Hindlimb muscle (tissue), 1 donor: ENCODE data around the gene BANP. TPM values are rescaled to one million over a fixed set of nuclear protein-coding genes. Genes with fewer than 3 reads are reported as not detected.
"Not testable (repeated sequence)": the region's sequence is repeated elsewhere in the genome, so short reads cannot be mapped to it uniquely, and the experiment has no call there.

Source experiments
- DNase-seq: peaks from one replicate; pipeline ENCODE4 v3.0.0-alpha.2; 2013
- polyA plus RNA-seq: library from polyadenylated mRNA; unstranded; fragments of 120-200 nt; gene quantifications from one replicate; pipeline ENCODE4 v1.2.1, GENCODE V29; 2013; ENCODE audit not compliant: insufficient read length

BANP gene, protein sequence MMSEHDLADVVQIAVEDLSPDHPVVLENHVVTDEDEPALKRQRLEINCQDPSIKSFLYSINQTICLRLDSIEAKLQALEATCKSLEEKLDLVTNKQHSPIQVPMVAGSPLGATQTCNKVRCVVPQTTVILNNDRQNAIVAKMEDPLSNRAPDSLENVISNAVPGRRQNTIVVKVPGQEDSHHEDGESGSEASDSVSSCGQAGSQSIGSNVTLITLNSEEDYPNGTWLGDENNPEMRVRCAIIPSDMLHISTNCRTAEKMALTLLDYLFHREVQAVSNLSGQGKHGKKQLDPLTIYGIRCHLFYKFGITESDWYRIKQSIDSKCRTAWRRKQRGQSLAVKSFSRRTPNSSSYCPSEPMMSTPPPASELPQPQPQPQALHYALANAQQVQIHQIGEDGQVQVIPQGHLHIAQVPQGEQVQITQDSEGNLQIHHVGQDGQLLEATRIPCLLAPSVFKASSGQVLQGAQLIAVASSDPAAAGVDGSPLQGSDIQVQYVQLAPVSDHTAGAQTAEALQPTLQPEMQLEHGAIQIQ
- polyA plus RNA-seq = 16.9 TPM

DNA sequence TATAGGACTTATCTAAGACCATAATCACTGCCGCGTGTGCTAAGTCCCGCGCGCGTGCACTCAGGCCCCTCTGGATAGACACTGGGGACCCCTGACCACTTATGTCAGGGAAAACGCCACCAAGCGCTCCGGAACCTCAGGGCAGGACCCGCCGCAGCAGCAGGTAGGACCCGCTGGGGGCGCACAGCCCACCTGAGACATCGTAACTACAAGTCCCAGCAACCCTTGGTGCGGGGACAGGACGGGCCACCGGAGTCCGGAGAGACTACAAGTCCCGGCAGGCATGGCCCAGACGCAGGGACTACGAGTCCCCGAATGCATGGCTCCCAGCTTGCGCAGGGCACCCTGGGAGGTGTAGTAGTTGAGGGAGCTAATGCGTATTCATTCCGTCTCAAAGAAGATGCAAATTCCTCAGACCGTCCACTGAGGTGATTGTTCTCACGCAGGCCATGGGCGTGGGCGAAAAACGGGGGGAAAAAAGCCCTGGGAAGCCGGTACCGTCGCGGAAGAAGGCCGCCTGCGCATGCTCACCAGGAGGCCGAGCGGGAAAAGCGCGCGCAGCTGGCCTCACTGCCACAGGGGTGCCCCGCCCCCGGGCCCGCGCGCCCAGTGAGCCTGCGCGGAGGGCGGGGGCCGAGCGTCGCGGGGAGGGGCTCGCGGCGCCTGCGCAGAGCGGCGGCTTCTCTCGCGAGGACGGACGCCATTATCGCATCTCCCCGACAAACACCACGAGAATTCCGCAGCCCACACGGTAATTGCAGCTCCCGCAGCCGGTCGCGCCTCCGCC, at the start of gene BANP:
BANP (plus strand) TSS at position 670 of the 787 bp plus-strand sequence. CDS start 23,682 bp downstream, outside the sequence.
- peak; percentile 98 for DNase-seq

DNA sequence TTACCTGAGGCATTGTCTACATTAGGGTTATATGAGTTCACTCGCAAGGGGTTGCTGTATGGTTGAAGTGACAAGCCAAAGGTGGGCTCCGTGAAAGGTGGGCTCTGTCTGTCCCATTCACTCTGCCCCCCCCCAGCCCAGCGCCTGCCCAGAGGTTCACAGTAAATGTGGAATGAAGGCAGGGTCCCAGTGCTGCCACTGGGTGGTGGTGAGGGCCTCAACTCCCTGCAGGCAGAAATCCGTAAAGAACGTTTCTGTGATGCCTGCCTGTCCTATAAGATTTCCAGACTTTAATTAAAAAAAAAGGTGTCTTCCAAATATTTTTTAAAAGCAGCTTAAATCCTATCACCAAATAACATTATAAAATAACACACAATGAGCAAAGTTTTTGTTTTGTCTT, 46.3 kb upstream of the BANP start:
- DNase-seq = not testable (repeated sequence)

DNA sequence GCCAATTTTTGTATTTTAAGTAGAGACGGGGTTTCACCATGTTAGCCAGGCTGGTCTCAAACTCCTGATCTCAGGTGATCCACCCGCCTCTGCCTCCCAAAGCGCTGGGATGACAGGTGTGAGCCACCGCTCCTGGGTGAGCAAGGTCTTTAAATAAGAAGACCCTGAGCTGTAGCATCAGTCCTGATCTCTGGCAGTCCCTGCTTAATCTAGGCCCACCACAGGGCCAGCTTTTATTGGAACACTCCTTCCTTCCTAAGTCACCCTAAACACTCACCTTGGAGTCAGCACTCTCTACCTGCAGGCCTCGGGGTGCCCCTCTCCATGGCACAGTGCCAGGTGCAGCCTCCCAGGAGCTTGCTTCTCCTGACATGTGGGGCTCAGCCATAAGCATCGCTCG, 45.7 kb upstream of the BANP start:
- DNase-seq = not testable (repeated sequence)

DNA sequence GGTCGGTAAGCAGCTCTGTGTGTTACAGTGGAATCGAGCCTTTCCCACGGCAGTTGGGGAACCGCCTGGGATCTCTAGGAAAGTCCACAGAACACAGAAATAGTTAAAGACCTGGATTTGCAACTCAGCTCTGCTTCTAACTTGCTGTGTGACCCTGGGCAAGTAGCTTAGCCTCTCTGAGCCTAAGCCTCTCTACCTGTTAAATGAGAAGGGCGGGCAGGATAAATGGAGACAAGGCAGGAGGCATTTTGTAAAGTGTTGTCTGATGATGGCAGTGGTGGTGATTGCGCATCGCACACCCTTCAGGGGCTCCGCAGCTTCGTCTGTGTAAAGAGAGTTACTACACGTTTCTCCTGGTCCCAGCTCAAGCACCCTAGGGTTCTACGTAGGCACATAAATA, 43.1 kb upstream of the BANP start:
- DNase-seq = not testable (repeated sequence)

DNA sequence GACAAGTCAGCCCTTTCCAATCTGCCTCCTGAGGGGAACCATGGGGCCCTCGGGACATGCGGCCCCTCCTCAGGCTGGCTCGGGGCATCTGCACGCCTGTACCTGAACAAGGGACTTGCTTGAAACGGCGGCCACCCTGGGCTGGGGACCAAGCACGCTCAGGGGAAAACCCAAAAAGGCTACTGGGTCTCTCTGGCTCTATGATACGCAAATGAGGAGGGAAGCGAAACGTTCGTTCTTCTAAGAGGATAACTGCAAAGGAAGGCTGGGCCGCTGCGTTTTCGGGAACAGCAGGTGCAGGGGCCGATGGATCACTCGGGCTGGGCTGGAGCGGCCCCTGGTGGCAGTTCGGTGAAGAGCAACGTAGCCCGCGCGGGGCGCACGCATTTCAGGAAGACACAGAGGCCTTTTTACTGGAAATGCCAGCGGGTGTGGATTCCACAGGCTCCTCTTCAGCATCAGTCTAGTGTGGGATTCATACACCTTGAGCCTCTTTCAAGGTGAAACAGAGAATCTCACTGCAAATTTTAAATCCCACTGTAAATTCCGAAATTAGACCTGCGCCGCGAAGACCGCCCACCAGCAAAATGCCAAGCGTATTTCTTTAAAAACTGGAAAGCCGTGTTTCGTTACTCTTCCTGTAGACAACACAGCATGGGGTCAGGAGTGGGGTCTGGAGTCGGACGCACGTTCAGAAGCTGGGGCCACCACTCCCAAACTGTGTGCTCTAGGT, 41.9 kb upstream of the BANP start:
- DNase-seq = peak; percentile 53

DNA sequence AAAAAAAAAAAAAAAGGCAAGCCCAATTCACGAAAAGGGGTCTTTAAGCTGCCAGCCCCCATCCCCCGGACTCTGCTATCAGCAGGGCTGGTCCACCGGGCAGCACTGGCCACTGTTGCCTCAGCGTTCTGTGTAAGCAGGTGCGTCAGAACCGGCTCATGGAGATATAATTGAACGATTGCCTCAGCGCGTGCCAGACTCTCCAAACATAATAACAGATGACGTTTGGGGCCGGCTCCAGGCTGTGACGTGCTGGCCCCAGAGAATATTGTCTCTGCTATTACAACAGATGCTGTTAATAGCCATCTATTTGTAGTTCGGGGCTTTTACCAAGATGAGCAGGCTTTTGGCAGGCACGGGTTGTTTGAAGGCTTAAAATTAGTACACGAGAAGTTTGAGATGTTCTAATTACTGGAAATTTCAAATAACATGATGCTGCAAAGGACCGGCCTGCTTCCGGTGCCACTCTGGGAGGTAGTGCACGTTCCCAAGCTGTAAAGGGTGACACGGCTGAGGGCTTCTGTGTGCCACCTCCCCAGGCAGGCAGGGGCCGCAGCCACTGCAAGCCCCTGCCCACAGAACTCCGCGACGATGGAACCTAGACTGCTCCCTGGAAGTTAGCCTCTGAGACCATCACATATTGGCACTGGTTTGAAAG, 40.0 kb upstream of the BANP start:
- DNase-seq = peak; percentile 86

DNA sequence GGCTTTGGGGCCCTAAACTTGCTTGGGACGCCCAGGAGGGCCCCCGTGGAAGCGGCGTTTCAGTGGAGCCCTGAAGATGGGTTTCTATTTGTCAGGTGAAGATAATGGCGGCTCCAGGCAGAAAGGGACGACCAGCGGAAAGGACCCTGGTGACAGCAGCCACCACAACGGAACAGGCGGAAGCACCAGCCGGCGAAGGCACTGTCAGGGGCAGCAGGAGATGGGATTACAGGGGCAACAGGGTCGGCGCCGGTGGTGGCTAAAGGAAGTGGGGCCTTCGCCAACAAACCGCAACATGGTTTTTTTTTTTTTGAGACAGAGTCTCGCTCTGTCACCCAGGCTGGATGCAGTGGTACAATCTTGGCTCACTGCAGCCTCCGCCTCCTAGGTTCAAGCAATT, 38.5 kb upstream of the BANP start:
- not testable (repeated sequence) for DNase-seq

DNA sequence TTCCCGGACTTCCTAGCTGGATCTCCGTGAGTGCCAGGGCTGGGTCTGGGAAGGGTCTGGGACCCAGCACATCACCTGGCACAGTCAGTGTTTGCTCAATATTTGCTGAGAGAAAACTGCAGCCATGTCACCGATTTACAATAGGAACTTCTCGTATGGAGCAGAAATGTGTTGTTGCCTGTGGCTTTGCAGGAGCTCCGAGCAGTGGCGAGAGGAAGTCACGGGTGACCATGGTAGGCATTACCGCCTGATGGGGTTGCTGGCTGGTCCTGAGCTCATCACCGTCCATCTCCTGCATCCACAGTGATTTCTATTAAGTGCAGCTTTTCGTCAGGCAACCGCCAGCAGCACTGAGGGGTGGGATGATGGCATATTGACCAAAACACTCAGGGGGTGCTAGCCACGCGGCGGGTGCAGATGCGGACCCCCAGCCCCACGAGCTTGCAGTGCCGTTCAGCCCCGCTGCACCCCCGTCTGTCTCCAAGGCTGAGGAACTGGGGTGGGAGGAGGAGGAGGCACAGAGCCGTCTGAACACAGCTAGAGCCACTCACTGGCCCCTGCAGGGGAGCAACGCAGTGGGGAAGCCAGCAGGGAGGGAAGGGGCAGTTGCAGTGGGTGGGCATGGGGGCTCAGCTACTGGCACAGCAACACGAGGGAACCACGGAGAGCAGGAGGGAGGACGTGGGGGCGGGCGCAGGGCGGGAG, 37.1 kb upstream of the BANP start:
- not testable (repeated sequence) for DNase-seq

DNA sequence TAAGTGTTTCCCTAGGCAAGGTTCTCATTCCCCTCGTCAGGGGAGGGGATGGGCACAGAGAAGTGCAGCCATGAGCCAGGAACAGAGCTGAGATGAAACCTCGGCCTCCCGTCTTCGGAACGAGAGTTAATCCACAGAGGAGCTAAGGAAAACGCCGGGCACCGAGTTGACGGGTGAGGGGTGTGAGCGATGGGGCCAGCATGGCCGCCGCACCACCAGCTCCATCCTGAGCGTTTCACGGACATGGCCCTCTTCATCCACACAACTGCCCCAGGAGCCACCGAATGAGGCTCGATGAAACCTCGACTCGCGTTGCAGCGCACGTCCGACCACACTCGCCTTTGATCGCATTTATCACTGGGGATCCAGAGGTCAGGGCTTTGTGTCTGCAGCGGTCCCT, 36.4 kb upstream of the BANP start:
- no peak for DNase-seq

DNA sequence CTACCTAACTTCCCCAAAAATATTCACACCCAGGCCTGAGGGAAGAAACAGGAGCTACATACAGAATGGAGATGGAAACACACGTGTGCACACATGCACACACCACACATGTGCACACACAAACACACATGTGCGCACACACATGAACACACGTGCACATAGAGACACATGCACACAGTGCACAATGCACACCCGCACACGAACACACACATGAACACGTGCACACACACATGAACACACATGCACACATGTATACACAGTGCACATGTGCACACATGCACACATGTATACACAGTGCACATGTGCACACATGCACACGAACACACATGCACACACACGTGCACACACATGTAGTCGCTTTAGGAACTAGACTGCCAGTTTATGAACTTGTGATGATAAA, 33.7 kb upstream of the BANP start:
- DNase-seq = no peak

DNA sequence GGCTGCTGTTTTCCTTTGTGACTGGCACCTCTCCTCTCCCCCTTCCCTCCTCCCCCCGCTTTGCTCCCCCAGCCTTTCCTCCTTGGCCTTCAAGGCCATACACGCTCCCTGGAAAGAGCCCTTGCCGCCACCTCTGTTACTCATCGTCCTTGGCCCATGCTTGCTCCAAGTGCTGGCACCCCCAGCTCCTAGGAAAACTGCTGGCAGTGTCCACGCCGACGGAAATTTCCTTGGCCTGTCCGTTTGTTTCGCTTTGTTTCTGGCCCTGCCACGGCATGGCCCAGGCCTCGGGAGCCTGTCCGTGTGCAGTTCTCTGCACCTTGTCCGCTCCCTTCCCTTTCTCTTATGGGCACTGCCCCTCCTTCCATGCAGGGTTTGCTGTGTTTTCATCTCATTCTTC, 32.9 kb upstream of the BANP start:
- DNase-seq = peak; percentile 65

DNA sequence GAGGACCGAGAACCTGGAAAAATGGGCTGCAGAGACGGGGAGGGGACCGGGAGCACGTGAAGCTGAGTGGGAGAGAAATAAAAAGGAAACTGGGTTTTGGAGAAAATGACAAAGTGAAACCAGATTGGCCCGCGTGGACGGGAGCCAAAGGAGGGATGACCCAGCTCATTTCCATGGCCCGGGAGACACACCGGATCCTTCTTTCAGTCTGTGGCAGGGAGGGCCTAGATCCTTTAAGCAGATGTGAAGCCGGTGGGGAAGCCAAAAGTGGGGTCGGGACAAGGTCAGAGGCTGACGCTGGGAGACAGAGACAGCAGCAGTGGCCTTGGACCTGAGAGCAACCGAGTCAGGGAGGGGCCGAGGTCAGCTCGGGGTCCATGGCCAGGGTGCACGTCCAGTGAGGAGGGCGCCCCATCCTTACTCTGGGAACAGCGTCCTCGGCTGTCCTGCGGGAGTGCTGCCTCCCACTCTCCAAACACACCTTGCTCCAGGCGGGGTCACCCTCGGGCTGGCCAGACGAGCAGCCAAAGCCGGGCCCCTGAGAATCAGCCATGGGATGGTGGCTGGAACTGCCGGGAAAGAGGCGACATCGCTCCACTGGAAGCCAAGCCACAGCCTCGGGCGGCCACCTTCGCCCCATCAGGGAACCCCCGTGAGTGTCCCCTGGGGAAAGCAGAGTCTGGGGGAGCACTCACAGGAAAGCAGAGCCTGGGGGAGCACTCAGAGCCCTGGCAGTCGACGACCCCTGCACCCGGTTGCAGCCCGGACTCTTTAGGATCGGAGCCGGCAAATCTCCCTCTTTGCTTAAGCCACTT, 32.2 kb upstream of the BANP start:
- peak; percentile 84 for DNase-seq

DNA sequence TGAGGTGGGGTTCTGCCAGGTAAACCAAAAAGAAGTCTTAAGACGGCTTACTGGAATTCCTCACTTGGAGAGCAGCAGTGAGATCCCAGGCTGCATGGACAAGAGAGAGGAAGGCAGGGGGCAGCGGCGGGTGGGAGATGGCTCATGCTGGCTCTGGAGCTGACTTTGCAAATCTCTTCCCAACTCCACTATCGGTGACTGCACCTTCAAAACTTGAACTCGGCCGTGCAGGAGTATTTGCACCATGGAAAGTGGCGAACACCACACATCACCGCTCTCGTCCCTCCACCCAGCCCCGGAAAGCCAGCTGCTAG, 31.6 kb upstream of the BANP start:
- no peak for DNase-seq

DNA sequence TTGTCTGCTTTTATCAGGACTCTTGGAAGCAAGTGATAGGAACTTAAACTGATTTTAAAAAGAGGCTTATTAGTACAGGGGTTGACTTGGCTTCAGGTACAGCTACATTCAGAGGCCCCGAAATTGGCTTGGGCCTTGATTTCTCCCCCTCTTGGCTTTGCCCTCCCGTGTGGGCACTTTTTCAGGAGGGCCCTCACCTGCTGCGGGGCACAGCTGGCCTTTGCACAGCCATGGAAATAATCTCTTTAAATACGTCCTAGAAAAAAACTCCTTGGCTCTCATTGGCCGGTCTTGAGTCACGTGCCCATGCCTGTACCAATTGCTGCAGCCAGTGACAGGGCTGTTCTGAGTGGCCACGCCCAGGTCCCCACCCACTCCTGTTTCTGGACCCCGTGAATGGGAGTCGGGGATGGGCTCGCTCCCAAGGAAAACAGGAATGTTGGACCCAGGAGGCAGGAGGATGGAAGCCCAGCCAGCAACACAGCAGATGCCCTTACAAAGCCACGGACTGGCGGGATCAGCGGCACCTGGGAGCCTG, 29.9 kb upstream of the BANP start:
- no peak for DNase-seq

DNA sequence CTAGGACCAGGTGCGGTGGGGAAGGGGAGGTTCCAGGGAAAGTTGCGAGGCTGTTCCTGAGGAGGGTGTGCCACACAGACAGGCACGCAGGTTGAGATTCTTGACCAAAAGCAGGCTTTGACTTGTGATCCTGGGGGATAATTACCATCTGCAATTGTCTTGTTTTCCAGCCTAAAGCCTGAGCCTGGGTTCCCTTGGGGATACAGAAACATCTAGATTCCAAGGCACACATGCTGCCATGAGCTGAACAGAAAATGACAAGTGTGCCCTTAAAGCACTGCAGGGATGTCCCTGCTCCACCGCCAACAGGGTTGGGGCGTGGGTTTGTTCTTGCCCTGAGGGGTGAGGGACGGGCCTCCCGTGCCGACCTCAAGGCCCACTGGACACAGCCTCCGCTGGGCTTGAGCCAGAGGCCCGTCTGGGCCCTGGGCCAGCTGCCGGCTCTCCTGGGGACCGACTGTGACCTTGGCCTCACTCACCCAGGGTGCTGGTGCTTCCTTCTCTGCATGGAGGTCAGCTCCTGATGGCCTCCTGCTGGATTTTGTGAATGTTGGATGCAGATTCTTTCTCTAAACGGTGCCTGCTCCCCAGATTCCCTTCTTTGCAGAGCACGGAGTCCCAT, 28.9 kb upstream of the BANP start:
- DNase-seq = no peak

DNA sequence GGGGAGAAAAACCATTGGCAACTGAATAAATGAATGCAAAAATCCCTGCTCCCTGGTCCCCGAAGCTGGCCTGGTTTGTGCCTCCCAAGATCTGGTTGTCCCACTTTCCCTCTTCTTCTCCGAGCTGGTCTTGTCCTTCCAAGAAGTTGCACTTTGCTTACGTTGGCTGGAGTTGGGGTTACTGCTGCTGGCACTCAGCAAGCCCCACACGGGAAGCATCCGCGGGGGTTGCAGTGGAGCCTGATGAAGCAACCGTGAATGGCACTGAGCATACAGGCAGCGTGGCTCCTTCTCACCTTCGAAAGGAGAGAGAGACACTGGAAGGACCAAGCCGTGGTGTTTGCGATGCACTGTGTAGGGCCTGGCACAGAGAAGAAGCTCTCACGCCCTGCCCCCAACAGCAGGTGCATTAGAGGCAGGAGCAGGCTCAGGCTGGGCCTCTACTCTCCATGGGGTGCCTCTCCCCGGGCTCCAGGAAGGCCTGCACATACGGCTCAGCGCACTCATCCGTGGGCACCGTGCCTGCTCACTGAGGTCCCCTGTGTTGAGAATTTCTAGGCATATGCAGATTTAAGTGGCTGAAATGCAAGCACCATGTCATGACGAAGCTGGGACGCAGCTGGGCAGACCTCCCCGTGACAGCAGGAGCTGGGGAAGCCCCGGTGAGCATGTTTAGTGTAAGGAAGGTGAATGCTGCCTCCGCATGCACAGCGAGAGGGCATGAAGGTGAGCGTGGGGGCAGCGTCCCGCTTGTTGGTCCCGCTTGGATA, 27.0 kb upstream of the BANP start:
- no peak for DNase-seq

DNA sequence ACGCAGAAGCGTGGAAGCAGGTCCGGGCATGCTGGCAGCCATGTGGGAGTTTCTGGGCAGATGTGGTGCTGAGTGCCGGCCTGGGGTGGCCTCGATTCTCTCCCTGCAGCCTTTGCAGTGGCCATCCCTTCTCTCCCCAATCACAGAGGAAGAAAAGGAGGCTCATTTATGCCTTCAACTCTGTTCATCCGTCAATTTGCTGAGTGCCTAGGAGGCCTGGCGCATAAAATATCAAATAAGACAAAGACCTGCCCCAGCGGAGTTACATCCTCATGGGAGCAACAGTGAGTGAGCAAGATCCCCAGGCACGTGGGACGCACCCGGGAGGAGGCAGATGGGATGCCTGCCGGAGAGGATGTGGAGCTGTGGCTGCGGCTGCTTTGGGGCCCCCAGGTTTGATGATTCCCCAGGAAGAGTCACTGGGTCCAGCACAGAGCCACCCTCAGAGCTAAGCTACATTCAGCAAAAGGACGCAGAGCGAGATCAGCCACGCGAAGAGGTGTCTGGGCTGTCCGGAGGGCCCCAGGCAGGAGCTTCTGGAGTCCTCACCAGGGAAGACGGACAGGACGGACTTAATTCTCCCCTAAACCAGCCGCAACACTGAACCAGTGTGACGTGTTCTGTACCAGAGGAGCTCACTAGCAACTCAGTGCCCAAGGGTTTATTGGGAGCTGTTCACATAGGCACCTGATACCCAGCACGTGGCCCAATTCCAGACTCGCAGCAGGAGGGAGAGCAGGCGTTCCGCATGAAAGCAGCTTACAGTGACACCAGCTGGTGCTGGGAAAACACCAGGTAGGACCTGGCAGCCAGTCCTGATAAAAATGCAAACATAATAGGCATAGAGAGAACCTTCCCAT, 26.2 kb upstream of the BANP start:
- DNase-seq = no peak
